Measurements from ENCODE around the gene MFAP1. TPM values are rescaled to one million over a fixed set of nuclear protein-coding genes. Genes with fewer than 3 reads are reported as not detected.

The MFAP1 gene
- polyA plus RNA-seq, 1 donor from 2014 or later, result 10.9 TPM

DNA sequence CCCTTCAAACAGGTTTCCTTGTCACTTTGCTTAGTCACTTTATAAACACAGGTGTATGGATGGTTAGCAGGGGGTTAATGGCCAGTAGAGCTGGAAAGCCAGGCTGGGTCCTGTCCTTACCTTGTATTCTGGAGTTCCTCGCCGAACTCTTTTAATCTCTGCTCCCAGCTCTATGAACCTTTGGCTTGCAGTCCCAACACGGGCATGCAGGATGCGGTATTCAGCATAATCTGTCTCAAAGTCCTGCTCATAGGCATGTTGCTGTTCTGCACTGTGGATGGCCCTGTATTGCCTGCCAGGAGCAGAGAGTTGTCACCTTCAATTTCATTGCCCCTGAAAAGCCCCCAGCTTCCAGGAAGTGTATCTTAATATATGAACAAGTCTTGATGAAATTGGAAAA is 50.4 kb downstream of the MFAP1 start:
- peaks cover under 1% of the 10 kb centered on the region for H3K27me3 Mint-ChIP-seq
- peak overlapping the region in 1 of 4 donors; percentile 90 for H3K4me3 Mint-ChIP-seq
- peaks cover 16 to 26% (median 25%) of the 10 kb centered on the region in 3 donors for H3K4me1 Mint-ChIP-seq
- peaks cover 15% of the 10 kb centered on the region for H3K36me3 Mint-ChIP-seq
- no peaks in the 10 kb centered on the region for H3K9me3 Mint-ChIP-seq
- peak overlapping the region in 1 of 3 donors; percentile 92 for H3K27ac Mint-ChIP-seq

GRCh38 chr15:43772624-43773023 is 51.9 kb downstream of the MFAP1 start:
- Mint-ChIP-seq H3K4me3 (no peak overlapping the region), H3K9me3 (no peaks in the 10 kb centered on the region), H3K27ac (peak overlapping the region in 1 of 3 donors; percentile 32), H3K36me3 (peaks cover 15% of the 10 kb centered on the region), H3K27me3 (no peaks in the 10 kb centered on the region), H3K4me1 (peaks cover 15 to 24% (median 23%) of the 10 kb centered on the region in 3 donors)

- no peak overlapping the region for H3K4me3 Mint-ChIP-seq
- H3K36me3 Mint-ChIP-seq, result peaks cover 15% of the 10 kb centered on the region
- H3K9me3 Mint-ChIP-seq, result no peaks in the 10 kb centered on the region
- H3K27me3 Mint-ChIP-seq, result no peaks in the 10 kb centered on the region
- no peak overlapping the region for H3K27ac Mint-ChIP-seq
- H3K4me1 Mint-ChIP-seq, result peaks cover 10 to 19% (median 15%) of the 10 kb centered on the region in 3 donors
Measured at GRCh38 chr15:43771816-43772215, 52.7 kb downstream of the MFAP1 start.

DNA sequence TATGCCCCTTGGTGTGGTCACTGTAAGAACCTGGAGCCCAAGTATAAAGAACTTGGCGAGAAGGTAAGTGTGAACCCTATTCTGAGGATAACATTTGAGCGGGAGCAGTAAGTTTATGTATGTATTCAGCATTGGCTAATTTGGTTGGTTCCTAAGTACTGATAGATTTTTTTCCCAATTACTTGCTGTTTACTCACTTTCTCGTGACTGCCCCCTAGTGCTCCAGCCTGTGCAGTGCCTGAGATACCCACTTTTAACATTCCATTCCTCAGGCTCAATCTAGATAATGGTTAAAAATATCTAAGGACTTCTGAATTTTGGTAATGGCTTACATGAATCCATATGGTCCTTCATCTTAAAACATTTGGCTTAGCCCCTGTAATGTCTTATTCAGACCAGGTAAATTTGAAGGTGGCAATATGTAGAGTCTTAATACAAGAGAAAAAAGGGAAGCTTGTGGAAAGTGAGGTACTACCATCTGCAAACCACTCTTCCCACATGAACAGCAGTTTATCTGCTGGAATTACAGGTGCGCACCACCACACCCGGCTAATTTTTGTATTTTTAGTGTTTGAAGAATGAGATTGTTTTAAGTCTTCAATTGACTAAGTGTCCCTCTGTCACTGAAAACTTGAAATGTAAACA is 54.8 kb downstream of the MFAP1 start:
- H3K36me3 Mint-ChIP-seq, result peaks cover 16% of the 10 kb centered on the region
- no peak overlapping the region for H3K4me3 Mint-ChIP-seq
- peaks cover 7 to 10% (median 9%) of the 10 kb centered on the region in 3 donors for H3K4me1 Mint-ChIP-seq
- no peaks in the 10 kb centered on the region for H3K9me3 Mint-ChIP-seq
- H3K27me3 Mint-ChIP-seq, result no peaks in the 10 kb centered on the region
- peak overlapping the region in 1 of 3 donors; percentile 23 for H3K27ac Mint-ChIP-seq

GRCh38 chr15:43763819-43764446 is 60.6 kb downstream of the MFAP1 start:
- H3K4me1 Mint-ChIP-seq, result peaks cover 0 to 2% (median 0%) of the 10 kb centered on the region in 3 donors
- peak overlapping the region in 1 of 3 donors; percentile 88 for H3K27ac Mint-ChIP-seq
- no peak overlapping the region for H3K4me3 Mint-ChIP-seq
- peaks cover 3% of the 10 kb centered on the region for H3K36me3 Mint-ChIP-seq
- no peaks in the 10 kb centered on the region for H3K27me3 Mint-ChIP-seq
- no peaks in the 10 kb centered on the region for H3K9me3 Mint-ChIP-seq

DNA sequence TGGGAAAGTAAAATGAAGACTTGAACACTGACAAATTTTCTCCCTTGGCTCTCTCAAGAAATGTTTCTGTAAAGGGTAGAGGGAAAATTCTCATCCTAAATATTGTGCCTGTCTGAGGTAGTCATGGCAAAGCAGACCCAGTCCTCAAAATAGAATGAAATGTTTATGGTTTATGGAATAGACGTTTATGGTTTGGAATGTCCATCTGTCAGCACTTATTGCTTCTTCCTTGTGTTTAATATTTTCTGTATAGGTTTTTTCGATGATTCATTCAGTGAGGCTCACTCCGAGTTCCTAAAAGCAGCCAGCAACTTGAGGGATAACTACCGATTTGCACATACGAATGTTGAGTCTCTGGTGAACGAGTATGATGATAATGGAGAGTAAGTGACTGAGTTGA is 61.7 kb downstream of the MFAP1 start:
- H3K4me1 Mint-ChIP-seq, result peaks cover 0 to 2% (median 0%) of the 10 kb centered on the region in 3 donors
- no peaks in the 10 kb centered on the region for H3K9me3 Mint-ChIP-seq
- peaks cover 3% of the 10 kb centered on the region for H3K36me3 Mint-ChIP-seq
- no peak overlapping the region for H3K27ac Mint-ChIP-seq
- no peaks in the 10 kb centered on the region for H3K27me3 Mint-ChIP-seq
- H3K4me3 Mint-ChIP-seq, result no peak overlapping the region

Other genes with a start within 250 kb of the MFAP1 start
- 12.9 TPM for gene PPIP5K1, start 234.5 kb downstream of the MFAP1 start, polyA plus RNA-seq
- gene CKMT1B, start 230.7 kb downstream of the MFAP1 start, polyA plus RNA-seq, result not detected
- gene STRC, start 205.9 kb downstream of the MFAP1 start, polyA plus RNA-seq, result not detected
- gene CATSPER2, start 175.8 kb downstream of the MFAP1 start, polyA plus RNA-seq, result 3.2 TPM
- not detected for gene CKMT1A, start 130.8 kb downstream of the MFAP1 start, polyA plus RNA-seq
- 248 TPM for gene PDIA3, start 78.3 kb downstream of the MFAP1 start, polyA plus RNA-seq
- 9.3 TPM for gene ELL3, start 47.7 kb downstream of the MFAP1 start, polyA plus RNA-seq
- gene SERF2, start 32.4 kb downstream of the MFAP1 start, polyA plus RNA-seq, result 1,765 TPM
- gene SERINC4, start 24.5 kb downstream of the MFAP1 start, polyA plus RNA-seq, result 1.1 TPM
- 7.8 TPM for gene HYPK, start 24.1 kb downstream of the MFAP1 start, polyA plus RNA-seq
- gene WDR76, start 2.3 kb upstream of the MFAP1 start, polyA plus RNA-seq, result 6.8 TPM

Measured in IgD-negative memory B cell (primary cell).